Endothelial cell of umbilical vein (primary cell): ENCODE measurements around the gene IQSEC3. TPM values are rescaled to one million over a fixed set of nuclear protein-coding genes. Genes with fewer than 3 reads are reported as not detected.
A peak's percentile ranks its signal among the peaks of the same experiment; 100 is the strongest.

ENCODE experiments used
- BruUV-seq: library from RNA; stranded (reverse); fragments of 400-500 nt; replicated peaks from 2 replicates; lab custom pipeline; 2021; lab: Mats Ljungman, UMichigan
- CTCF ChIA-PET: fragments of 300-600, 350-600 bp; sonication (Branson Sonifier 250); formaldehyde crosslinking; loops from one replicate; lab custom pipeline; 2021; ENCODE audit warnings: antibody characterized with exemption, inconsistent platforms; lab: Charles Lee
- POLR2A ChIA-PET: fragments of 300-600, 350-600 bp; sonication (Branson Sonifier 250); formaldehyde crosslinking; loops from one replicate; lab custom pipeline; 2021; ENCODE audit warnings: antibody characterized with exemption, inconsistent platforms; lab: Charles Lee
- DNase-seq: peaks from one replicate; pipeline ENCODE4 v3.0.0-alpha.2; 2011; ENCODE audit warnings: low read depth, low spot score
- FAIRE-seq: peaks from 2 replicates; lab custom pipeline; 2011; peaks lifted over from hg19 to GRCh38; lab: Jason Lieb, UNC
- H2AFZ ChIP-seq: 2 replicates; pipeline ENCODE4 v1.6.0; 2012; ENCODE audit warnings: low read depth, low read length, control low read depth, inconsistent platforms
- H3K27ac ChIP-seq: 2 replicates; pipeline ENCODE4 v1.5.1; 2011; ENCODE audit warnings: low read depth, mild to moderate bottlenecking, control low read depth, low read length, moderate library complexity; ENCODE audit not compliant: insufficient read depth
- H3K27me3 ChIP-seq, 2 experiments: 2 replicates each; pipeline versions ENCODE4 v1.6.0 to v1.6.1; 2011; ENCODE audit warnings: low read length in 2 of 2, mixed read lengths in 1 of 2; ENCODE audit not compliant: control insufficient read depth in 2 of 2, insufficient read depth in 2 of 2
- H3K36me3 ChIP-seq, 2 experiments: 2 replicates in 1 of 2; 3 replicates in 1 of 2; pipeline ENCODE4 v1.5.1; 2011; ENCODE audit warnings: low read length in 2 of 2, mild to moderate bottlenecking in 1 of 2, moderate library complexity in 1 of 2; ENCODE audit not compliant: control insufficient read depth in 2 of 2, insufficient read depth in 2 of 2; ENCODE audit errors: extremely low read depth in 1 of 2
- H3K4me1 ChIP-seq: 3 replicates; pipeline ENCODE4 v1.5.1; 2011; ENCODE audit warnings: mild to moderate bottlenecking, low read length; ENCODE audit not compliant: control insufficient read depth, insufficient read depth; ENCODE audit errors: extremely low read depth
- H3K4me2 ChIP-seq: 2 replicates; pipeline ENCODE4 v1.6.1; 2011; ENCODE audit warnings: low read length, control low read depth, mixed read lengths; ENCODE audit not compliant: insufficient read depth
- H3K4me3 ChIP-seq, 3 experiments: fragments of 200-600 bp in 1 of 3; sonication (generic), shearing (Covaris generic) in 1 of 3; replicated peaks in 1 of 3; 2 replicates each; pipeline ENCODE4 v1.5.1; 2011 to 2016; ENCODE audit warnings: control low read depth in 3 of 3, low read length in 3 of 3, mild to moderate bottlenecking in 2 of 3, inconsistent platforms in 1 of 3, low read depth in 1 of 3, moderate library complexity in 1 of 3; ENCODE audit not compliant: insufficient read depth in 1 of 3
- H3K79me2 ChIP-seq: 2 replicates; pipeline ENCODE4 v1.6.0; 2012; ENCODE audit warnings: low read length, inconsistent platforms; ENCODE audit not compliant: control insufficient read depth, insufficient read depth
- H3K9ac ChIP-seq: replicated peaks from 2 replicates; pipeline ENCODE3; 2011; ENCODE audit warnings: low read length, control low read depth; ENCODE audit not compliant: insufficient read depth; ENCODE audit errors: extremely low read depth
- H3K9me1 ChIP-seq: replicated peaks from 3 replicates; pipeline ENCODE4 v1.6.0; 2011; ENCODE audit warnings: mild to moderate bottlenecking, low read length; ENCODE audit not compliant: control insufficient read depth, insufficient read depth; ENCODE audit errors: extremely low read depth
- H3K9me3 ChIP-seq: replicated peaks from 2 replicates; pipeline ENCODE4 v1.5.1; 2012; ENCODE audit warnings: low read length, inconsistent platforms; ENCODE audit not compliant: control insufficient read depth, insufficient read depth
- H4K20me1 ChIP-seq: replicated peaks from 2 replicates; pipeline ENCODE3; 2011; ENCODE audit warnings: mild to moderate bottlenecking, low read length; ENCODE audit not compliant: control insufficient read depth, insufficient read depth; ENCODE audit errors: extremely low read depth
- EZH2 ChIP-seq: IDR thresholded peaks from 2 replicates; pipeline ENCODE4 v1.6.1; 2012; ENCODE audit warnings: borderline replicate concordance, low read depth, mild to moderate bottlenecking, moderate library complexity, low read length, inconsistent platforms; ENCODE audit not compliant: severe bottlenecking
- FOS ChIP-seq: IDR thresholded peaks from 2 replicates; pipeline ENCODE4 v1.6.1; 2011; ENCODE audit warnings: mild to moderate bottlenecking, low read length, moderate library complexity, borderline replicate concordance; ENCODE audit not compliant: insufficient read depth
- GATA2 ChIP-seq: IDR thresholded peaks from 2 replicates; pipeline ENCODE4 v1.7.0; 2011; ENCODE audit warnings: low read depth, mild to moderate bottlenecking, moderate library complexity, mixed read lengths, low read length; ENCODE audit not compliant: insufficient read length, insufficient read depth
- JUN ChIP-seq: IDR thresholded peaks from 2 replicates; pipeline ENCODE4 v1.6.1; 2011; ENCODE audit warnings: borderline replicate concordance, low read depth; ENCODE audit not compliant: insufficient read length, insufficient read depth
- MAX ChIP-seq: IDR thresholded peaks from 2 replicates; pipeline ENCODE4 v1.6.1; 2011; ENCODE audit not compliant: insufficient read depth, insufficient read length
- MYC ChIP-seq: IDR thresholded peaks from one replicate; pipeline ENCODE4 v1.6.1; 2011; ENCODE audit warnings: mild to moderate bottlenecking, low read depth, low read length
- POLR2A ChIP-seq: IDR thresholded peaks from 2 replicates; pipeline ENCODE4 v1.6.1; 2012; ENCODE audit warnings: low read depth, mild to moderate bottlenecking, control low read depth, low read length
- POLR2AphosphoS5 ChIP-seq: IDR thresholded peaks from 2 replicates; pipeline ENCODE4 v1.6.1; 2012; ENCODE audit warnings: low read depth, mild to moderate bottlenecking, control low read depth, low read length, moderate library complexity; ENCODE audit not compliant: insufficient read depth
- dilution Hi-C: fragments of 300-500 bp; cut with MboI; formaldehyde crosslinking; loops from one replicate; pipeline ENCODE4 v1.15.0; 2019; ENCODE audit warnings: low sequenced_read_pairs; ENCODE audit not compliant: extremely low pct_ligation_motif_present
- intact Hi-C: fragments of 100-400 bp; cut with micrococcal nuclease; formaldehyde crosslinking; loops from one replicate; pipeline ENCODE4 v1.10.0; 2022
- polyA plus RNA-seq, 4 experiments: library from polyadenylated mRNA; depleted of rRNA in 3 of 4; stranded (reverse) in 3 of 4; unstranded in 1 of 4; fragments of >200 nt; gene quantifications; 2 replicates each; pipeline versions ENCODE4 v1.2.1 to v1.2.3, GENCODE V29; 2011 to 2012; ENCODE audit warnings: missing spikeins in 1 of 4
- total RNA-seq: library from RNA; stranded (reverse); gene quantifications from 2 replicates; pipeline ENCODE4 v1.2.3, GENCODE V29; 2021

The IQSEC3 gene
- total and polyA plus RNA-seq, 2 donors (not counting 3 experiments of a cell fraction or from before 2014, with no cell fraction given), result not detected

- TF ChIP-seq POLR2A, result no peak
- TF ChIP-seq FOS, result no peak
- TF ChIP-seq GATA2, result no peak
- TF ChIP-seq MYC, result no peak
- TF ChIP-seq POLR2AphosphoS5, result no peak
- no peak for TF ChIP-seq MAX
- no peak for DNase-seq
- no peaks in the 10 kb centered on the region for H3K36me3 ChIP-seq
- no peak for FAIRE-seq
- POLR2A ChIA-PET, result no interaction called here
- no peak overlapping the region for H3K4me3 ChIP-seq
- no peak overlapping the region for H2AFZ ChIP-seq
- peak overlapping the region; percentile 28 for H3K4me2 ChIP-seq
- CTCF ChIA-PET, result interaction anchor here (0.7 to 1.4 kb wide), 4 partner anchors 10 to 138 kb away, joined by 3 to 4 read pairs (median 4); no protein-coding TSS in a partner anchor
- BruUV-seq, result no TSS peak
- intact Hi-C loops (no loop called here), dilution Hi-C loops (no loop called here)
- H3K9me3 ChIP-seq, result no peaks in the 10 kb centered on the region
- no peaks in the 10 kb centered on the region for H4K20me1 ChIP-seq
- H3K27ac ChIP-seq, result no peak overlapping the region
- H3K9me1 ChIP-seq, result no peaks in the 10 kb centered on the region
- H3K9ac ChIP-seq, result no peak overlapping the region
- H3K79me2 ChIP-seq, result no peaks in the 10 kb centered on the region
- peaks cover 13 to 18% of the 10 kb centered on the region in 2 experiments for H3K27me3 ChIP-seq
- H3K4me1 ChIP-seq, result no peaks in the 10 kb centered on the region
These were observed 136.5 kb downstream of the IQSEC3 start for GRCh38 chr12:203074-203461.

GRCh38 chr12:203462-204260 is 137.1 kb downstream of the IQSEC3 start:
- POLR2A ChIA-PET, result no interaction called here
- Histone ChIP-seq H3K27ac (no peak overlapping the region), H3K4me1 (no peaks in the 10 kb centered on the region), H3K9me1 (no peaks in the 10 kb centered on the region), H3K27me3 (peaks cover 13 to 18% of the 10 kb centered on the region in 2 experiments), H2AFZ (peak overlapping the region; percentile 4), H3K4me3 (peak overlapping the region in 1 of 3 experiments; percentile 11), H3K79me2 (no peaks in the 10 kb centered on the region), H4K20me1 (no peaks in the 10 kb centered on the region), H3K9ac (no peak overlapping the region), H3K9me3 (no peaks in the 10 kb centered on the region), H3K4me2 (peak overlapping the region; percentile 28), H3K36me3 (no peaks in the 10 kb centered on the region)
- DNase-seq (no peak), FAIRE-seq (no peak)
- intact Hi-C loops, result no loop called here
- CTCF ChIA-PET, result interaction anchor here (0.7 to 1.4 kb wide), 4 partner anchors 9 to 138 kb away, joined by 3 to 4 read pairs (median 4); no protein-coding TSS in a partner anchor
- no peak for TF ChIP-seq MYC
- peak; percentile 74 for TF ChIP-seq EZH2
- TF ChIP-seq JUN, result no peak
- dilution Hi-C loops, result no loop called here
- no TSS peak for BruUV-seq
